Esophagus squamous epithelium (tissue), 5 donors: ENCODE results near the gene MYO18B. TPM values are rescaled to one million over a fixed set of nuclear protein-coding genes. Genes with fewer than 3 reads are reported as not detected.

Experiments used
- DNase-seq: peaks from one replicate; lab custom pipeline; 2025; lab: John Stamatoyannopoulos, UW
- H3K27ac ChIP-seq, 4 donors: fragments of 200-600 bp; sonication (generic); one replicate each; pipeline ENCODE4 v1.5.1; 2016 to 2019; ENCODE audit warnings: mild to moderate bottlenecking in 1 of 4
- H3K27me3 ChIP-seq, 4 donors: fragments of 200-600 bp; sonication (generic); 1 replicate in 3 of 4; 2 replicates in 1 of 4; pipeline versions ENCODE4 v1.5.1 to v1.6.0; 2017 to 2021; ENCODE audit warnings: antibody characterized with exemption in 1 of 4
- H3K36me3 ChIP-seq, 3 donors: fragments of 200-600 bp; sonication (generic); one replicate each; pipeline ENCODE4 v1.5.1; 2016 to 2019
- H3K4me1 ChIP-seq, 3 donors: fragments of 200-600 bp; sonication (generic); one replicate each; pipeline ENCODE4 v1.5.1; 2017 to 2019
- H3K4me3 ChIP-seq, 4 donors: fragments of 200-600 bp; sonication (generic); 1 replicate in 3 of 4; 2 replicates in 1 of 4; pipeline ENCODE4 v1.5.1; 2016 to 2019; ENCODE audit warnings: mild to moderate bottlenecking in 2 of 4, moderate library complexity in 1 of 4
- H3K9me3 ChIP-seq, 3 donors: fragments of 200-600 bp; sonication (generic); one replicate each; pipeline ENCODE4 v1.5.1; 2016 to 2019
- POLR2A ChIP-seq, 4 donors: fragments of 450-650 bp; IDR thresholded peaks; one replicate each; pipeline ENCODE4 v1.6.1; 2017; ENCODE audit warnings: antibody characterized with exemption in 4 of 4, mild to moderate bottlenecking in 4 of 4, moderate library complexity in 3 of 4
- WGBS, 2 donors: methylation state at CpG; one replicate each; pipeline ENCODE4 v1.1.5; 2018; 5-methylcytosine and 5-hydroxymethylcytosine counted together
- intact Hi-C: fragments of 100-400 bp; cut with DNase I; formaldehyde crosslinking; loops from one replicate; pipeline ENCODE4 v1.15.0; 2022
- total RNA-seq, 4 donors: library from RNA; depleted of rRNA; stranded (reverse); fragments of >200 nt; gene quantifications; one replicate each; pipeline ENCODE4 v1.1.0, GENCODE V29; 2016
- TF ChIP-seq, protein P1 (sequence below), 6 experiments: fragments of 450-650 bp in 4 of 6; fragments of 200-600 bp in 2 of 6; sonication (generic) in 2 of 6; IDR thresholded peaks; one replicate each; pipeline ENCODE4 v1.5.1; 2016 to 2019; ENCODE audit warnings: antibody characterized with exemption in 6 of 6, mild to moderate bottlenecking in 4 of 6, moderate library complexity in 4 of 6
- donor health status: DM: yes; HTN: yes; CAD: no.

Gene MYO18B
- total RNA-seq, 4 donors from 2014 or later, result 0.06 to 2.5 (median 0.17) TPM

DNA sequence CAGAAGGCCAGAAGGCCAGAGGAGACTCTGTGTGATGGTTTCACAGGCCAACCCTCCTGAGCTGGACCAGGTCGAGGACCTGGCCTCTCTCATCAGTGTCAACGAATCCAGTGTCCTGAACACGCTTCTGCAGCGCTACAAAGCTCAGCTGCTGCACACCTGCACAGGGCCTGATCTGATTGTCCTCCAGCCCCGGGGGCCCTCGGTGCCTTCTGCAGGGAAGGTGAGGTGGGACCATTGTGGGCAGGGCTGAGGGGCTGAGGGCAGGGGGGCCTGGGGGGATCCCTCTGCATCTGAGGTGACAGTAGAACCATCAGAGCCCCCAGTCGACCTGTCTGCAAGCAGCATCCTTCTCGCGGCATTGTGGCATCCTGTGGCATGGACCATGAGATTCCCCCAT, 30.3 kb downstream of the MYO18B start:
- Histone ChIP-seq H3K4me3 (no peak overlapping the region), H3K27ac (no peak overlapping the region), H3K4me1 (no peaks in the 10 kb centered on the region), H3K27me3 (no peaks in the 10 kb centered on the region), H3K36me3 (no peaks in the 10 kb centered on the region), H3K9me3 (no peaks in the 10 kb centered on the region)
- intact Hi-C loops, result loop anchor here (5.0 kb wide), 1 partner anchor 310 kb away; no protein-coding TSS in a partner anchor
- no peak for TF ChIP-seq POLR2A (IDR thresholded peaks at IDR 0.05)
- TF ChIP-seq, protein P1, sequence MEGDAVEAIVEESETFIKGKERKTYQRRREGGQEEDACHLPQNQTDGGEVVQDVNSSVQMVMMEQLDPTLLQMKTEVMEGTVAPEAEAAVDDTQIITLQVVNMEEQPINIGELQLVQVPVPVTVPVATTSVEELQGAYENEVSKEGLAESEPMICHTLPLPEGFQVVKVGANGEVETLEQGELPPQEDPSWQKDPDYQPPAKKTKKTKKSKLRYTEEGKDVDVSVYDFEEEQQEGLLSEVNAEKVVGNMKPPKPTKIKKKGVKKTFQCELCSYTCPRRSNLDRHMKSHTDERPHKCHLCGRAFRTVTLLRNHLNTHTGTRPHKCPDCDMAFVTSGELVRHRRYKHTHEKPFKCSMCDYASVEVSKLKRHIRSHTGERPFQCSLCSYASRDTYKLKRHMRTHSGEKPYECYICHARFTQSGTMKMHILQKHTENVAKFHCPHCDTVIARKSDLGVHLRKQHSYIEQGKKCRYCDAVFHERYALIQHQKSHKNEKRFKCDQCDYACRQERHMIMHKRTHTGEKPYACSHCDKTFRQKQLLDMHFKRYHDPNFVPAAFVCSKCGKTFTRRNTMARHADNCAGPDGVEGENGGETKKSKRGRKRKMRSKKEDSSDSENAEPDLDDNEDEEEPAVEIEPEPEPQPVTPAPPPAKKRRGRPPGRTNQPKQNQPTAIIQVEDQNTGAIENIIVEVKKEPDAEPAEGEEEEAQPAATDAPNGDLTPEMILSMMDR (IDR thresholded peaks at IDR 0.05), result no peak
- WGBS, 2 donors, result 63% methylated on average over 9 of the region's 9 CpGs; no CpG with 5 or more reads in 1 of the 2 donors
- no peak for DNase-seq

- H3K36me3 ChIP-seq, result no peaks in the 10 kb centered on the region
- no peaks in the 10 kb centered on the region for H3K4me1 ChIP-seq
- H3K4me3 ChIP-seq, result no peak overlapping the region
- no peak for DNase-seq
- no peaks in the 10 kb centered on the region for H3K27me3 ChIP-seq
- H3K9me3 ChIP-seq, result no peaks in the 10 kb centered on the region
- WGBS, 2 donors, result 60 to 90% methylated on average over 1 to 3 of the region's 12 CpGs
- no peak overlapping the region for H3K27ac ChIP-seq
- TF ChIP-seq, protein P1 (IDR thresholded peaks at IDR 0.05), result peak in 4 of 6 experiments; percentile 12 to 36 (median 22)
- no peak for TF ChIP-seq POLR2A (IDR thresholded peaks at IDR 0.05)
- intact Hi-C loops, result loop anchor here (5.0 kb wide), 1 partner anchor 312 kb away; no protein-coding TSS in a partner anchor
These were observed 32.6 kb downstream of the MYO18B start for GRCh38 chr22:25774575-25775026.

GRCh38 chr22:25775531-25775930, 33.5 kb downstream of the MYO18B start:
- DNase-seq, result no peak
- Histone ChIP-seq H3K4me3 (no peak overlapping the region), H3K9me3 (no peaks in the 10 kb centered on the region), H3K4me1 (no peaks in the 10 kb centered on the region), H3K27me3 (peaks cover 0 to 6% (median 0%) of the 10 kb centered on the region in 4 donors), H3K36me3 (no peaks in the 10 kb centered on the region), H3K27ac (no peak overlapping the region)
- TF ChIP-seq, protein P1 (IDR thresholded peaks at IDR 0.05), result no peak
- no peak for TF ChIP-seq POLR2A (IDR thresholded peaks at IDR 0.05)
- intact Hi-C loops, result no loop called here
- 34 to 39% methylated on average over 8 of the region's 8 CpGs for WGBS, 2 donors

GRCh38 chr22:25777411-25777810, 35.4 kb downstream of the MYO18B start:
- intact Hi-C loops, result no loop called here
- no peaks in the 10 kb centered on the region for H3K9me3 ChIP-seq
- peaks cover 0 to 15% (median 0%) of the 10 kb centered on the region in 4 donors for H3K27me3 ChIP-seq
- H3K4me1 ChIP-seq, result no peaks in the 10 kb centered on the region
- 71 to 83% methylated on average over 1 to 7 of the region's 9 CpGs for WGBS, 2 donors
- no peaks in the 10 kb centered on the region for H3K36me3 ChIP-seq
- TF ChIP-seq POLR2A (IDR thresholded peaks at IDR 0.05), result no peak
- TF ChIP-seq, protein P1 (IDR thresholded peaks at IDR 0.05), result no peak
- no peak overlapping the region for H3K27ac ChIP-seq
- no peak overlapping the region for H3K4me3 ChIP-seq
- no peak for DNase-seq

DNA sequence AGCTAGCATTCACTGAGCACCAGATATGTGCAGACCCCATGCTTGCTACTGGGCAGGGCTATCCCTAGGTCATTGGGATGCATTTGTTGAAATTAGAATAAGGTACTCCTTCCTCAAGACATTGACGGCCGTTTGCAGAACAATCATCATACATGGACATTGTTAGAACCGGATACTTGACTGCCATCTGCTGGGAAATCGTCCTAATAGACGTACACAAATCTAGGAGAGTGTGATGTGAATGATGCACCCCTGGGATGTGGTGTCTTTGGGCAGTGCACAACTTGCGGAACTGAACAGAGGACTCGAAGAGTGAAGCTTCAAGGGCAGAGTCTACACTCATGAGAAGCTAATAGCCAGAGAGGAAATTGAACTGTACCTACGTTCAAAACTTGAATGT, 35.9 kb downstream of the MYO18B start:
- Histone ChIP-seq H3K36me3 (no peaks in the 10 kb centered on the region), H3K9me3 (no peaks in the 10 kb centered on the region), H3K4me3 (no peak overlapping the region), H3K27me3 (peaks cover 0 to 15% (median 0%) of the 10 kb centered on the region in 4 donors), H3K4me1 (no peaks in the 10 kb centered on the region), H3K27ac (no peak overlapping the region)
- no peak for DNase-seq
- intact Hi-C loops, result no loop called here
- WGBS, 2 donors, result 28 to 31% methylated on average over 8 of the region's 8 CpGs
- TF ChIP-seq, protein P1 (IDR thresholded peaks at IDR 0.05), result peak in 1 of 6 experiments; percentile 30
- no peak for TF ChIP-seq POLR2A (IDR thresholded peaks at IDR 0.05)
